Thymus (tissue), 11 donors: Measurements from ENCODE around the gene PPT1. TPM values are rescaled to one million over a fixed set of nuclear protein-coding genes. Genes with fewer than 3 reads are reported as not detected.

Experiments used
- DNase-seq, 9 donors: peaks; one replicate each; pipeline ENCODE4 v3.0.0-alpha.2; 2013; ENCODE audit warnings: low spot score in 9 of 9, low read depth in 6 of 9, missing footprints in 1 of 9
- H3K27ac ChIP-seq, 2 donors: one replicate each; pipeline ENCODE4 v1.5.1; 2013; ENCODE audit warnings: control low read depth in 1 of 2, low read depth in 1 of 2, low read length in 1 of 2, mild to moderate bottlenecking in 1 of 2, moderate library complexity in 1 of 2
- H3K27me3 ChIP-seq, 2 donors: one replicate each; pipeline ENCODE4 v1.5.1; 2013; ENCODE audit warnings: low read length in 1 of 2; ENCODE audit not compliant: control insufficient read depth in 2 of 2, insufficient read depth in 1 of 2
- H3K36me3 ChIP-seq, 2 donors: one replicate each; pipeline ENCODE4 v1.5.1; 2013; ENCODE audit warnings: low read length in 1 of 2, mild to moderate bottlenecking in 1 of 2, moderate library complexity in 1 of 2; ENCODE audit not compliant: control insufficient read depth in 2 of 2, insufficient read depth in 2 of 2
- H3K4me1 ChIP-seq, 2 donors: one replicate each; pipeline ENCODE4 v1.5.1; 2013; ENCODE audit warnings: low read length in 2 of 2; ENCODE audit not compliant: control insufficient read depth in 2 of 2, insufficient read depth in 2 of 2
- H3K4me3 ChIP-seq, 2 donors: one replicate each; pipeline ENCODE4 v1.5.1; 2013; ENCODE audit warnings: low read length in 2 of 2, control low read depth in 1 of 2, mild to moderate bottlenecking in 1 of 2
- H3K9me3 ChIP-seq, 2 donors: one replicate each; pipeline ENCODE4 v1.5.1; 2013; ENCODE audit warnings: low read length in 1 of 2, mild to moderate bottlenecking in 1 of 2; ENCODE audit not compliant: control insufficient read depth in 2 of 2, insufficient read depth in 1 of 2
- WGBS: extraction: QIAGEN DNeasy Blood & Tissue Kit; methylation state at CpG from one replicate; pipeline ENCODE4 v1.1.7; 2013; 5-methylcytosine and 5-hydroxymethylcytosine counted together
- polyA plus RNA-seq: library from polyadenylated mRNA; stranded (reverse); fragments of 200-250 nt; gene quantifications from one replicate; pipeline ENCODE4 v1.2.3, GENCODE V29; 2013
- total RNA-seq: library from RNA; stranded (reverse); fragments of 120-200 nt; gene quantifications from one replicate; pipeline ENCODE4 v1.2.4, GENCODE V29; 2013
- donor health status: healthy.

The PPT1 gene
- total and polyA plus RNA-seq, 2 donors, result 81.5 to 97.3 TPM

DNA sequence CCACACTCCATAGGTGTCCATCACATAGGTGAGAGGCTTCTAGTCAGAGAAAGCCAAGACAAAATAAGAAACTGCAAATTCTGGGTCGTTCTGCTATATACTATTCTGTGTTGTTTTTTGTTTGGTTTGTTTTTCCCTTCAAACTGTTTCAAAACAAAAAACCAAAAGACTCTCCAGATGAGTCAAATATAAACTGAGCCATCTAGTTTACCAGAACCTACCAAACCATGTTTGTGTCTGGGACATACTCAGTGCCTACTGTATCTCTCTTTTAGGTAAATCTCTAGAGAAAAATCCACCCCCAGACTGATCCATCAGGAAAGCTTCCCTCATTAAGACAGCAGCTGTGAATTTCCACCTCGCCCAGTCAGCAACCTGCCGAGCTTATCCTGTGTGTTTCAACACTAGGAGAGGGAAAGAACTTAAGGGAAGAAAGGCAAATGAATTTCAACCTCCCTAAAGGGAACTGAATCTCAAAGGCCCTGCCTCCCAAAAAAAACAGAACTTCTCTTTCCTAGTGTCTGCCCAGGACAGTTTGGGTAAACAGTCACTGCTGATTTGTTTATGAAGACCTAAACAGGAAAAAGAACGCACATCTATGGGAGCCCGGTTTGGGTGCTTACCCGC, 17.2 kb downstream of the PPT1 start:
- no peak overlapping the region for H3K27ac ChIP-seq
- no peak for DNase-seq
- H3K4me1 ChIP-seq, result no peaks in the 10 kb centered on the region
- no peaks in the 10 kb centered on the region for H3K27me3 ChIP-seq
- H3K36me3 ChIP-seq, result peaks cover 24 to 37% of the 10 kb centered on the region in 2 donors
- 94% methylated on average over 6 of the region's 6 CpGs for WGBS
- no peak overlapping the region for H3K4me3 ChIP-seq
- H3K9me3 ChIP-seq, result no peaks in the 10 kb centered on the region

DNA sequence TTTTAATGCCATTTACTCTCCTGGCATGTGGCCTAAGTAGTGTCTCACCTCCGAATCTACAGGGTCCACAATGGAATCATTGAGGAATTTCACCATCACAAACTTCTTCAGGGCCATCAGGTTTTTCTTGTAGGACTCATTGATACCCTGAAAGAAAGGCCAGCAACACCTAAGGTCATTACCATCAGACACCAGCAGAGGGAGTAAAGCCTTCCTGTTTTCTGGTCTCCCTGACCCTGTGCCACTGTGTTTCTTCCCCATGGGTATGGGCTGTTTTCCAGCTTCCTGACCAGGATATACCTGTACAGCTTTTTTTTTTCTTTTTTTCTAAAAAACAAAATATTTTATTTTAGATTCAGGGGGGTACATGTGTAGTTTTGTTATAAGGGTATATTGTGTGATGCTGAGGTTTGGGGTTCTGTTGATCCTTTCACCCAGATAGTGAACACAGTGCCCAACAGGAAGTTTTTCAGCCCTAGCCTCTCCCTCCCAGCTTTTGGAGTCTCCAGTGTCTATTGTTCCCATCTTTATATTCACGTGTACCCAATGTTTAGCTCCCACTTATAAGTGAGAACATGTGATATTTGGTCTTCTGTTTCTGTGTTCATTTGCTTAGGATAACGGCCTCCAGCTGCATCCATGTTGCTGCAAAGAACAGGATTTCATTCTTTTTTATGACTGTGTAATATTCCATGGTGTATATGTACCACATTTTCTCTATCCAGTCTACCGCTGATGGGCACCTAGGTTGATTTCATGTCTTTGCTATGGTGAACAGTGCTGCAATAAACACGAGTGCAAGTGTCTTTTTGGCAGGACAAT, 18.3 kb downstream of the PPT1 start:
- 98% methylated on average over 5 of the region's 5 CpGs for WGBS
- peaks cover 3% of the 10 kb centered on the region in 2 donors for H3K4me1 ChIP-seq
- peaks cover 28 to 49% of the 10 kb centered on the region in 2 donors for H3K36me3 ChIP-seq
- no peaks in the 10 kb centered on the region for H3K27me3 ChIP-seq
- no peak overlapping the region for H3K27ac ChIP-seq
- no peak overlapping the region for H3K4me3 ChIP-seq
- no peaks in the 10 kb centered on the region for H3K9me3 ChIP-seq
- peak in 5 of 9 donors; percentile 37 to 71 (median 54) for DNase-seq

DNA sequence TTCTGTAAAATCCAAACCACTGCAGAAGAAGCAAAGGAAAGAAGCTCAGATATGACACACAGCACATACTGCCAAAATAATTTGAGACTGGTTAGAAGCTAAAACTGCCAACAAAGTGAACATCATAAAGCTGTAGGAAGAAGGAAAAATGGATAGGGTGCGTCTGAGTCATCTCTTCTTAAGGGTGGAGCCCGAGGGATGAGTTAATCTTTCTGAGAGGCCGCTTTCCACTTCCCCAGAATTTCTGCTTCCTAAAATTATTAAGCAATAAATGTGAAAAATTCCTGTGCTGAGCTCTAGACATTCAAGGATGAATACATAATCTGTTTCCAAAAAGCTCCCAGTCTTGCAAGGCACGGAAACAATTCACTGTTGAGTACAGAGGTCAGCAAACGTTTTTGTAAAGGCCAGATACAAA, 20.1 kb downstream of the PPT1 start:
- no peak overlapping the region for H3K27ac ChIP-seq
- H3K36me3 ChIP-seq, result peaks cover 39 to 57% of the 10 kb centered on the region in 2 donors
- peaks cover 3 to 9% of the 10 kb centered on the region in 2 donors for H3K4me1 ChIP-seq
- 95% methylated on average over 5 of the region's 5 CpGs for WGBS
- DNase-seq, result no peak
- no peaks in the 10 kb centered on the region for H3K9me3 ChIP-seq
- no peaks in the 10 kb centered on the region for H3K27me3 ChIP-seq
- no peak overlapping the region for H3K4me3 ChIP-seq

DNA sequence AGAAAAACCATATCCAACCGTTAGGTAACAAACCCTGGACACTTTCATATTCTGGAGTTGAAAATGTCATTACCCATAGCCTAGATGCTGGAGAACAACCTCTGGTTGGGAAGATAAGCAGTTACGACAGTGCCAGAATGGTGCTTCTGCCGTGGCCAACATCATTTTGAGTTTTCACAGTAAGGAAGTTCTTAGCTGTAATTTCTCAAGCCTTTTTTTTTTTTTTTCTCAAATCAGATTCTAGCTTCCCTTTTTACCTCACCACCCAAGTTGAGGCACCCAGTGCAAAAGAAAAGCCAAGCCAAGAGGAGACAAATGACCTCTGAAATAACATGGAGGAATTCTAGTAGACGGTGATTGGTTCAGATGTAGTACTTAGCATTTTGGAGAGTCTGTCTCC, 21.8 kb downstream of the PPT1 start:
- no peak overlapping the region for H3K4me3 ChIP-seq
- 84% methylated on average over 4 of the region's 4 CpGs for WGBS
- no peak for DNase-seq
- H3K4me1 ChIP-seq, result peaks cover 3 to 9% of the 10 kb centered on the region in 2 donors
- H3K27ac ChIP-seq, result no peak overlapping the region
- no peaks in the 10 kb centered on the region for H3K9me3 ChIP-seq
- H3K27me3 ChIP-seq, result no peaks in the 10 kb centered on the region
- peaks cover 49 to 73% of the 10 kb centered on the region in 2 donors for H3K36me3 ChIP-seq

DNA sequence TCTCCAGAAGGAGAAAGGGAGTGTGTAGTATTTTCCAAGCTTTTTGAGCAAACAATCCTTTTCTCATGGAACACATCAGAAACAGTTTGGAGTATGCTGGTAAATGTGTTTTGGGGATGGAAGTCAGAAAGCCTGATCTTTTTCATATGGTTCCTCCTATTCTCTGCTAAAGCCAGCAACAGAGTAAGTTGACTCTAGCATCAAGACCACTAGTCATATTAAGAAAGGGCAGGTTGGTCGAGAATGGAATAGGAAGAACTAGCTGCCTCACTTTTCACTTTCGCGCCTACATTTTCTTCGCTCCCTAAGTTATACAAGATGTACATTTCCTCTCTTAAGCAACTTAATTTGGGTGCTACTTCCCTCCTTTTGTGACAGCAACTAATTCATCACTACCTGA, 24.0 kb downstream of the PPT1 start:
- H3K4me1 ChIP-seq, result peaks cover 3 to 9% of the 10 kb centered on the region in 2 donors
- H3K9me3 ChIP-seq, result no peaks in the 10 kb centered on the region
- WGBS, result 93% methylated on average over 4 of the region's 4 CpGs
- no peaks in the 10 kb centered on the region for H3K27me3 ChIP-seq
- H3K36me3 ChIP-seq, result peaks cover 61 to 81% of the 10 kb centered on the region in 2 donors
- no peak overlapping the region for H3K4me3 ChIP-seq
- peak overlapping the region in 1 of 2 donors; percentile 31 for H3K27ac ChIP-seq
- no peak for DNase-seq

DNA sequence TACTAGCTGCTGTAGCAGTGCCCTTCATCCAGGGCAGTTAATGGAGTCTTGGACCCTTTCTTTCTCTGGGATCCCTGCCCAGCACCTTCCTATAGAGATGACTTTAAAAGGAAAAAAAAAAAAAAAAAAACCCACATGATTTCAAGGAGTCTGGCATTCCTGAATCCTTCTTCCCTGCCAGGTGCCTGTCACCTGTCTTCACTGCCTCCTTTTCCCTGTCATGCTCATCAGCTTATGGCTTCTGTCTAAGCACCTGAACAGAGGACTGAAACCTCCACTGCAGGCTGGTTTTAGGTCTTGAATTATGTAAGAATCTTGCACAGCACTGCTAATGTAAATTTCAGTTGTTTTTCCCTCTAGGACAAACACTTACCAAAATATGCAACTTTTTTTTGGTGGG, 24.9 kb downstream of the PPT1 start:
- Histone ChIP-seq H3K4me1 (peaks cover 3 to 9% of the 10 kb centered on the region in 2 donors), H3K36me3 (peaks cover 66 to 84% of the 10 kb centered on the region in 2 donors), H3K27me3 (no peaks in the 10 kb centered on the region), H3K9me3 (no peaks in the 10 kb centered on the region), H3K27ac (no peak overlapping the region), H3K4me3 (no peak overlapping the region)
- no peak for DNase-seq

DNA sequence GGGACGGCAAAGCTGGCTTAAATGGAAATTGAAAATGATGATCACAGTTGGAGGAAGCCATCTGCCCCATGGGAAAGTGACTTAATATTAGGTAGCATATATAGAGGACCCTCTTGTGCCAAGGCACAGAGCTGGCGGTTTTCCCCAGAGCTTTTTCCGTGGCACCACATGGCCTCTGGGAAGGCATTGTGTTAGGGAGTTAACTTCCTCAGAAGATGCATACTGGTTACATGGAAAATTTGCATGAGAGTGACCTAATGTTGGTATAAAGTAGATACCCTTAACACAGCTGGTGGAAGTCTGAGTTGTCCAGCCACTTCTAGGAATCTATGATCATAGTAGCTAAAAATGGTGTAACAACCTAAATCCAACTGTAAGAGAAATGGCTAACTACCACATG, 29.2 kb downstream of the PPT1 start:
- Histone ChIP-seq H3K4me1 (peaks cover 0 to 18% of the 10 kb centered on the region in 2 donors), H3K27ac (peak overlapping the region in 1 of 2 donors; percentile 31)

DNA sequence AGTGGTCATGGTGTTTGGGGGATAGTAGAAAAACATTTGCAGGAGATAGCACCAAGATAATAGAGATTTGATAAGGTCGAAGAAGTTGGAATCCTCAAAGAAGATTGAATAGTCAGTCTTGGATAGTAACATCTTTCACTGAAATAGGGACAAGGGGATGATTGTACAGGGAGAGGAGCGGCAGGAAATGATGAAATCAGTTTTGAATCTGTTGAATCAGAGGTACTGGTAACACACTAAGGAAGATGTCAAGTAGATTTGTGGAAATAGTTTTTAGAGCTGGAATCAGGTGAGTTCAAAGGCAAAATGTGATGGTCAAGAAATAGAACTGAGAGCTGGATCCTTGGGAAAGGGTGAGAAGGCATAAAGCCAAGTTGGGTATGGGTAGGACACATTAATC, 30.0 kb downstream of the PPT1 start:
- Histone ChIP-seq H3K36me3 (peaks cover 75 to 96% of the 10 kb centered on the region in 2 donors), H3K4me1 (peaks cover 0 to 18% of the 10 kb centered on the region in 2 donors), H3K4me3 (no peak overlapping the region), H3K9me3 (no peaks in the 10 kb centered on the region), H3K27ac (no peak overlapping the region), H3K27me3 (no peaks in the 10 kb centered on the region)
- WGBS, result over 99% methylated on average over 2 of the region's 2 CpGs
- DNase-seq, result no peak

More for the DNA sequence above, 29.2 kb downstream of the PPT1 start:
- no peaks in the 10 kb centered on the region for H3K9me3 ChIP-seq
- H3K27me3 ChIP-seq, result no peaks in the 10 kb centered on the region
- peaks cover 78 to 96% of the 10 kb centered on the region in 2 donors for H3K36me3 ChIP-seq
- H3K4me3 ChIP-seq, result no peak overlapping the region
- DNase-seq, result no peak
- 95% methylated on average over 3 of the region's 3 CpGs for WGBS

DNA sequence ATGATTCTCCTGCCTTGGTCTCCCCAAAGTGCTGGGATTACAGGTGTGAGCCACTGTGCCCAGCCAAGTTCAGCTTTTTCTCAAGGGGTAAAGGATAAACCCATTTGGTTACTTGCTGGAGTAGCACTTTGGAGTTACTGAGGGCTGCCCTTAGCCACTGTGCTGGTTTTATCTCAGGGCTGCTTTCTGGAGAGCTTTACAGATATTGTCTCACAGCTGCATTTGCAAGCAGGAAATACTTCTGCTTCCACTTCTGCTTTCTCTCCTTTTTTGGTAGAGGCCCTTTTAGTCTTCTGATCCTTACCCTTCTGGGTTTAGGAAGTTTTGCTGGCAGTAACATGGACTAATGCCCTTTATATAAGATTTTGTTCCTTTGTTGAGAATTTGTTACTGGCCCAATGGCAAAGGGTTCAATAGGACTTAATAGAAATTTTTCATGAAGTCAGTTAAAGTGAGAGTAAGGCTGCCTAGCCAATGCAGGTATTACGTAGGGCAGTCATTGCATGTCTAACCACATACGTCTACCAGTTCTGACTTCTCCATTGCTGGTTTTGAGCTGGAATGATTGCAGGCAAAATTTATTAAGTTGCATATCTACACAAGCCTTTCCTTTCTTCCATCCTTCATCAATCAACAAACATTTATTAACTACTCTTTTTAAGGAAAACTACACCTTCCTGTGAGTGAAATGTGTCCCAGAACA, 32.1 kb downstream of the PPT1 start:
- H3K27ac ChIP-seq, result peak overlapping the region; percentile 62 to 78
- DNase-seq, result peak in 1 of 9 donors; percentile 52
- no peaks in the 10 kb centered on the region for H3K27me3 ChIP-seq
- peaks cover 67 to 95% of the 10 kb centered on the region in 2 donors for H3K36me3 ChIP-seq
- peaks cover 2 to 25% of the 10 kb centered on the region in 2 donors for H3K4me1 ChIP-seq
- no peaks in the 10 kb centered on the region for H3K9me3 ChIP-seq
- WGBS, result 78% methylated on average over 2 of the region's 2 CpGs
- no peak overlapping the region for H3K4me3 ChIP-seq
